ENCODE measurements around the gene NCR2.

GRCh38 chr6:41348934-41349333, 13.5 kb downstream of the NCR2 start:
- TF ChIP-seq EZH2 (IDR thresholded peaks at IDR 0.05; ENCODE audit: borderline replicate concordance, low read length) (no peak), CTCF (conservative IDR thresholded peaks at IDR 0.05 in 1 of 2, IDR thresholded peaks at IDR 0.05 in 1 of 2; ENCODE audit: extremely low read depth in 1 of 2, insufficient read depth in 1 of 2, low read depth in 1 of 2, low read length in 2 of 2) (no peak)
